ENCODE measurements around the gene PLEKHG3.

GRCh38 chr14:64775081-64775777, 71.0 kb downstream of the PLEKHG3 start:
- TF ChIP-seq EZH2 (IDR thresholded peaks at IDR 0.05; ENCODE audit: borderline replicate concordance, control insufficient read depth, low read depth, low read length) (no peak), CTCF (IDR thresholded peaks at IDR 0.05 in 2 of 3, conservative IDR thresholded peaks at IDR 0.05 in 1 of 3; ENCODE audit: control insufficient read depth in 2 of 3, extremely low read depth in 1 of 3, insufficient read depth in 1 of 3, low read depth in 3 of 3, low read length in 3 of 3) (no peak), MYC (IDR thresholded peaks at IDR 0.05; ENCODE audit: insufficient read depth, insufficient read length, insufficient replicate concordance, low read length, severe bottlenecking) (no peak), RFX5 (IDR thresholded peaks at IDR 0.05; ENCODE audit: low read depth, low read length) (no peak), CBFB (IDR thresholded peaks at IDR 0.05; ENCODE audit: low read depth) (no peak), USF1 (IDR thresholded peaks at IDR 0.05; ENCODE audit: borderline replicate concordance, extremely low read length, insufficient read depth, low read depth, low read length) (no peak), POLR2AphosphoS5 (IDR thresholded peaks at IDR 0.05; ENCODE audit: low read length) (no peak), MAX (IDR thresholded peaks at IDR 0.05; ENCODE audit: low read depth, low read length) (no peak)
